Esophagus mucosa (tissue), 1 donor: ENCODE results near the gene ARHGAP24. TPM values are rescaled to one million over a fixed set of nuclear protein-coding genes. Genes with fewer than 3 reads are reported as not detected.
A peak's percentile ranks its signal among the peaks of the same experiment; 100 is the strongest.
"Not testable (repeated sequence)": the region's sequence is repeated elsewhere in the genome, so short reads cannot be mapped to it uniquely, and the experiment has no call there.

ENCODE experiments used
- ATAC-seq: fragments of 200-7000 bp; cut with Tn5 transposase; one replicate; pipeline ENCODE4 v1.9.1; 2020
- total RNA-seq: library from RNA; stranded (reverse); gene quantifications from one replicate; pipeline ENCODE4 v1.2.4, GENCODE V29; 2023
- donor health status: DM: yes; HTN: yes; CAD: no.

Gene ARHGAP24
- total RNA-seq, 1 donor from 2014 or later, result 6.1 TPM

DNA sequence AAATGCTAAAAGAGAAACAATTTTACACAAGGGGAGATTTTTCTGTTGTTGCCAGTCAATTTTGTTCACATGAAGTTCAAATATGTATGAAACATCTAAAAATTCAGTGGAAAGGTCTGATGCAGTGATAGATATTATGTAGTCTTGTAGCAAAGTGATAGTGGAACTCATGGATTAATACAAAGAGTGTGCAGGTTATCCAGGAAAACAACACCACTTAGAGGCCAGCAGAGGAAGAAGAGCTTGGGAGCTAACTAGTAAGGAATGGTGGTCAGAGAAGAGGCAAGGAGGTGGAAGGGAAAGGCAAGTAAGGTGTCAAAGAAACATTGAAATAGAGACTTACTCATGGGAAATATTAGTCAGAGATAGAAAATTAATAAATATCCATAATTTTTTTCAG lies 489.3 kb downstream of the ARHGAP24 start:
- ATAC-seq, result no peak

DNA sequence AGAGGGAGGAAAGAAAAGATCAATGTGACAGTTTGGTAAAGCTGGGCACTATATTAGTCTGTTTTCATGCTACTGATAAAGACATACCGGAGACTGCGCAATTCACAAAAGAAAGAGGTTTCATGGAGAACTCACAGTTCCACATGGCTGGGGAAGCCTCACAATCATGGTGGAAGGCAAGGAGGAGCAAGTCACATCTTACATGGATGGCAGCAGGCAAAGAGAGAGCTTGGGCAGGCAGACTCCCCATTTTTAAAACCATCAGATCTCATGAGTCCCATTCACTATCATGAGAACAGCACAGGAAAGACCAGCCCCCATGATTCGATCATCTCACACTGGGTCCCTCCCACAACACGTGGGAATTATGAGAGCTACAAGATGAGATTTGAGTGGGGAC lies 490.1 kb downstream of the ARHGAP24 start:
- not testable (repeated sequence) for ATAC-seq

DNA sequence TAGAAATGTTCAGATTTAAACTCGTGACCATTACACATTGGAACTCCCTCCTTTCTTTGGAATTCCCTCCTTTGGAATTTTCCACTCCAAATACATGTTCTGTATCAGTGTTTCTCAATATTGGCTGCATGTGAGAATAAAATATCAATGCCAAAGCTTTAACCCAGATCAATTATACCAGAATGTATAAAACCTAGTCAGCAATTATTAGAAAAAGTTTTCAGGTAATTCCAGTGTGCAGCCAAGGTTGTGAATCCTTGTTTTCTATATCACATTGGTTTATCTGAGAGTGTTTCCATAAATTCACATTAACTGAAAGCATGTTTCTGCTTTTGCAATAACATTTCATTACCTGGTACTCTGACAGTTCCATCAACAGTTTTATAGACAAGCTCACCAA lies 490.6 kb downstream of the ARHGAP24 start:
- no peak for ATAC-seq

DNA sequence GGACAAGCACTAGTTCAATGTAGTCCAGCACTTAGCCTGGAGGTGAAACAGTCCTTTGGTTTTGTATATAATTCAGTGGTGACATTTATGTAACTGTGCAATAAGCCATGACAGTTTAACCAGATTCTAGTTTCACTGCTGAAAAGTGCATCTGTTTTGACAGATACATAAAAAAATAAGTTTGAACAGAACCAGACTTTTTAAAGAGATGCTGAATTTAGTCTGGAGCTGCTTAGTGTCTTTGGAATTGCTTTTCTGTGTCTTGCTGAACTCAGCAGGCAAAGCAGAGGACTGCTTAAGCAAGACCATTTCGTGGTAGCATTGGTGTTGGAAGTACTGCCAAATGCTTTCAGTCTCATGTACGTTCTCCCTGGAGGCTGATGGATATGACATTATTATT lies 491.4 kb downstream of the ARHGAP24 start:
- no peak for ATAC-seq

DNA sequence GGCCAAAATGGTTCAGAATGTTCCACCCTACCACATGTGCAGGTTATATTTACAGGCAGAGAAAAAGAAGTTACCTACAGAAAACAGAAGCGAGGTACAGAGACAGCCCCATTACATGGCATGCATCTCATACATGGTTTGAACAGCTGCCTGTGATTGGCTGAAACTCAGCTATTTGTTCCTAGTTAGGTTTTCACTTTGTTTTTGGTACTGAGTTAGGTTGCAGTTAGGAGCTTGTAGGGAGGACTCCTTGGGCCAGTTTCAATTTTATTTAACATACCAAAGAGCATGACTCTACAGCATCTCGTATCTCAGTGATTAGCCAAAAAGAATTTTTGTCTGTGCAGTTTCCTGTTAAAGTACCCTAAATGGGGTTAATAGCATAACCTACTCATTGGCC lies 492.9 kb downstream of the ARHGAP24 start:
- no peak for ATAC-seq

DNA sequence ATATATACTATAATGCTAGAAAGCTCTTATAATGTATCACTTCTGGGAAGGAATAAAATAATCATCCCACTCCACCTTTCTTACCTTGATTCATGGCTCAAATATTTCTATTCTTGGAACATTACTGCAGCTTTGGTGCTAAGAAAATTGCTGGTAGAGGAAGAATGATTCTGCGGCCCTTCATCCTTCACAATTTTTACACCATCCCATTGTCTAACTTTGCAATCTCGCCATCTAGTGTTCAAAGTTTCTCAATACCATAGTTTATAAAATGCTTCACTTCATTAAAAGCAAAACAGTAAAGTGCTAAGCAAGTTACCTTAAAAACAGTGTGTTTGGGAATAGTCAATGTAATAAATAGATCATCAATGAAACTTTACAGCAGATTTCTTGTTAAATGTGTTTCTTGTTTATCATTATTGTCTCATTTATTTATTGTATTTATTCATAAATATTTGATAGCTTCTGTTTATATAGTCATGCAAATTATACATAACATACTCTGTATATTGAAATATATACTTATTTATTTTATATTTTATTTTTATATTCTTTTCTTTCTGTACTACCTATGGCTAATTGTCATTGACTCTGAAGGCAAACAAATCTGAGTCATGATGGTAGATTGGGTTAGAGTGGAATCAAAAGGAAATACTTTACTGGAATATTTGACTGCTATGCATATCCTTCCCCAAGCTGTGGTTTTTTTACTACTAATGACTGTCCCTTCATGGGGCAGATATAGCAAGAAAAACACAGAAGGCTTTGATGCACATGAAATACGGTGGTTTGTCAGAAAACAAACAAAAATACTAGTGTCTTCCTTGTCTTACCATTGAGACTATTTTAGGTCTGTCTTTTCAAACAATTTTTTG lies 494.2 kb downstream of the ARHGAP24 start:
- ATAC-seq, result no peak

DNA sequence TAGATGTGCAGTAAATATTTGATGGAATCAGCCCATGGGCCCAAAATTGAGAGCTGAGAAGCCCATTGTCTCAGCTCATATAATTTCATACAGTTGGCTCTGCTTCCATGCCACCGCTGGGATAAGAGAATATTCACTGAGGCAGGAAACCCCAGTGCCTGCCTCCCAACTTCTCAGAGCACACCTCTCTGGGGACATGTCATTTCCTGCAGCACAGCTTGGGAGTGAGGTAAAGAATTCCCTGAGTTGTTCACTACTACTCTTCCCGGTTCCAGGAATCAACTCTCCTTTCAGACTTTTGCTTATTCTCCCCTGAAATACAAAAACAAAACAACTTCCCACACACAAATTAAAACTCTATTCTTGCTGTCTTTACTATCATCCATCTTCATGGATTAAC lies 495.6 kb downstream of the ARHGAP24 start:
- no peak for ATAC-seq

DNA sequence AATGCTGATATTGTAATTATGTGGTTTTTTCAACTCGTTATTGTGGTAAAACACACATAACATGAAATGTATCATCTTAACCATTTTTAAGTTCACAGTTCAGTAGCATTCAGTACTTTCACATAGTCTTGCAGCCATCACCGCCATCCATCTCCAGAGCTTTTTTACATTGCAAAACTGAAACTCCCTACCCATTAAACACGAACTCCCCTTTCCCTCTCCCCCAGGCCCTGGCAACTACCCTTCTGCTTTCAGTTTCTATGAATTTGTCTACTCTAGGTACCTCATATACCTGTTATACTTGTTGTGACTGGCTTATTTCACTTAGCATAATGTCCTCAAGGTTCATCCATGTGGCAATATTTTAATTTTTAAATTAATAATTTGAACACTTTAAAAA lies 504.3 kb downstream of the ARHGAP24 start:
- ATAC-seq, result no peak

DNA sequence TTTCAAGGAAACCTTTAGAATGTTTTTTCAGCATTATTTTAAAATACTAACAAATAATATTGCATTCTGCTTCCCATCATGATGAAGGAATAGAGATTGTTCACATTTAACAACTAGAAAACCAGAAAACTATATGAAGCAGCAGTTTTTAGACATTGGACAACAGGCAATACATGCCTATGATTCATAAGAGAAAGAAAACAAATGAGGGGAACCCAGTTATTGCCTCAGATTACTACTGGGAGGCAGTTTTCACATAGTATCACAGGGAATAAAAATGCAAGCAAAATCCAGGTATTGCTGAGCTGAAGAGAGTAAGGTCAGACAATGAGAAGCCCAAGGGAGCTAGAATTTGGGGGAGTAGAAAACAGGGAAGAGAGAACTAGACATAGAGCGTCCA lies 511.3 kb downstream of the ARHGAP24 start:
- no peak for ATAC-seq

DNA sequence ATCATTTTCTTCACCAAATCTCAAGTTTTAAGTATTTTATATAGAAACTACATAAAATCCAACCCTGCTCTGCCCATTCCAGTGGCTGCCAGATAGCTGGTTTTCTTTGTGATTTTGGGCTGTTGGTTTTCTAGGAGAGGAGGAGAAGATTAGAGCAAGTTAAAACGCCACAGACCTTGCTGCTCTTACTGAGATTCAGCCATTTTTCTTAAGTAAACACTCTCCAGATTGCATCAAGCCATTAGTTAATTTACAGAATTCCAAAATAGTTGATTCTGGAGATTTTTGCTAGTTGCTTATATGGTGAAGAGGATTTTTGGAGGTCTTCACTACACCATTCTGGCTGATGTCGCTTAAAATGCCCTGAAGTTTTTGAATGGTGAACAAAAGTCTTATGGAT lies 518.7 kb downstream of the ARHGAP24 start:
- no peak for ATAC-seq

DNA sequence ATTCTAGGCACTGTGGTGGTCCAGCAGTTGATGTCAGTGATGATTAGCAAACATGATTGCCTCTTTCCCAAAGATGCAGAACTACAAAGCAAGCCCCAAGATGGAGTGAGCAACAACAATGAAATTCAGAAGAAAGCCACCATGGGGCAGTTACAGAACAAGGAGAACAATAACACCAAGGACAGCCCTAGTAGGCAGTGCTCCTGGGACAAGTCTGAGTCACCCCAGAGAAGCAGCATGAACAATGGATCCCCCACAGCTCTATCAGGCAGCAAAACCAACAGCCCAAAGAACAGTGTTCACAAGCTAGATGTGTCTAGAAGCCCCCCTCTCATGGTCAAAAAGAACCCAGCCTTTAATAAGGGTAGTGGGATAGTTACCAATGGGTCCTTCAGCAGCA lies 519.6 kb downstream of the ARHGAP24 start:
- no peak for ATAC-seq

DNA sequence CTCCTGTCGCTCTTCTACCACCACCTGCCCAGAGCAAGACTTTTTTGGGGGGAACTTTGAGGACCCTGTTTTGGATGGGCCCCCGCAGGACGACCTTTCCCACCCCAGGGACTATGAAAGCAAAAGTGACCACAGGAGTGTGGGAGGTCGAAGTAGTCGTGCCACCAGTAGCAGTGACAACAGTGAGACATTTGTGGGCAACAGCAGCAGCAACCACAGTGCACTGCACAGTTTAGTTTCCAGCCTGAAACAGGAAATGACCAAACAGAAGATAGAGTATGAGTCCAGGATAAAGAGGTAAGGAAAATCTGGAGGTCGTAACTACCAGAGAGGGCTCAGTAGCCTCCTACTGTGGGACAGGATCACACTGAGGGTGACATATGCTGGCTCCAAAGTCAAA lies 520.4 kb downstream of the ARHGAP24 start:
- ATAC-seq, result no peak

DNA sequence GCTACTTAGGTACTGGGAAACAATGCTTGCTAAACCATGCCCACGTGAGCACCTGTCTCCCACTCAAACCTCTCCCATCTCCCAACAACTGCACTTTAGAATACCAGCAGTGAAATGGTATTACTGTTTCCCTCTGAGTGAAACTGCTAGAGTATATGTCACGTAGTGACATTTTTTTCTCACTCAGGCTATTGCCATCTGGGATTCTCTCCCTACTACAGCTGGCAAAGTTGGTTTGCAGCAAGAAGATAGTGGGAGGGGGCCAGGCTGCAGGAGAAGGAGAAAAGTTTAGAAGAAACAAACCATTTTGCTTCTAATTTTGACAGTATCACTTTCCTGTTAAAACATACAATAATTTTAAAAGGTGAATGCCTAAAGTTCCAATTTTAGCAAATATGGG lies 526.6 kb downstream of the ARHGAP24 start:
- no peak for ATAC-seq

DNA sequence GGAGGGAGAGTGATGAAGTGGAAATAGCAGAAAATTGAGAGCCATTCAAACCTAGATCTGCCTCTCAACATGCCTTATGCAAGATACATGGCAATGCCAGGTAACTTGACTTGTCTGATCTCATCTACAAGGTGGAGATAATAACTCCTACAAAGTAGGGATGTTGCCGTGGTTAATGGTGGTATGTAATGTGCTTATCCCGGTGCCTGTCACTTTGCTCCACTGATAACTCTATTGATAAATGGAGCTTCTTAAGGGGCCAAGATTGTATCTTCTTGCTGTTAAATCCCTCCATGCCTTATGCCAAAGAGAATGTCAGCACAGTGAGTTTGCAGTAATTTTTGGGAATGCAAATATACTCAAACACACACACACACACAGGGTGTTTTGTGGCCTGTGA lies 529.1 kb downstream of the ARHGAP24 start:
- ATAC-seq, result no peak

DNA sequence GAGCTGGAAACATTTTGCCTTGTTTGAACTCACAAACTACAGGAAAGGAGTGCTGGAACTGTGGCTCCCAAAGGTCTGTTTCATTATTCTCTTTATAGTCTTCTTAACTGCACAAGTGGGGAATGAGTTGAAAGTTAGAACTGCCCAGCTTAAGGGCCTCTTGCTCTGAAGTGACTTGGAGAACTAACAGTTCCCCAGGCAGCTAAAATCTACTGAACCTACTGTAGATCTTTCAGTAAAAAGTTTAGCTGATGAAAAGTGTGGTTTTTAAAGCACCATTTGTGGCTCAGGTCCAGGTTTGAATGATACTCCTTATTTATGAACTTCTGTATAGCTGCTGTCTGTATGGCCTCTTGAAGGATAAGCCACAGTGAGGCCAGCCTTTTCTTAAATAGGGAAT lies 531.1 kb downstream of the ARHGAP24 start:
- ATAC-seq, result no peak

DNA sequence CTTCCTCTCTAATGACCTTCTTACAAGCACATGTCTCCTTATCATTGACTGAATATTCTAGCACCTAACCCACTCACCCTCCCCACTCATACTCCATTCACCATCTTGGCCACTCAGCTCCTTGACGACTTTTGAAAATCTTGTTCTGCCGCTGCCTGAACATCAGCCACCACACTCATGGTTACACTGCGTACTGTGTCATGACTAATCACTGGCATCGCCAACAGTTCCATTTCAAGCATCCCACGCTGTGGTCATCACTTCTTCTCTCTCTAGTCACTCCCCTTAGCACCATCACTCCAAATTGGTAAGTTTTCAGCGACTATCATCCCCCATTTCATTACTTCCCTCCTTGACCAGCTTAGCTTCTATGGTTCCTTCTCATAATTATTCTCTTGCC lies 532.1 kb downstream of the ARHGAP24 start:
- ATAC-seq, result no peak

DNA sequence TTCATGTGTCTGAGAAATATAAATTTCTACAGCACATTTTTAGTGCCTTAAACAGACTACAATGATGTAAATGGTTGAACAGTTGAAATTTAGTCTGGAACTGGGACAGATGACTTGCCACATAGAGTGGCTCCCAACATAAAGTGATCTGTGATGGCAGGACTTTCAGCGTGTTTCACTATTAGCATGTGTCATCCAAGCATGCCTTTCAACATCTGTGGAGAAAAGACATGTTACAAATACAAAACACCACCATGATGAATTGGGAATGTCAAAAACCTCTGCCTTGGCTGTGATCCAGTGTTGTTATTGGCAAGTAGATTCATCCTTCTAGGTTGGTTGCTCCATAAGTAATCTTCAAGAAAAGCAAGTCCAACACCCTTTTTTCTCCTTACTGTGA lies 536.2 kb downstream of the ARHGAP24 start:
- peak; percentile 55 for ATAC-seq

DNA sequence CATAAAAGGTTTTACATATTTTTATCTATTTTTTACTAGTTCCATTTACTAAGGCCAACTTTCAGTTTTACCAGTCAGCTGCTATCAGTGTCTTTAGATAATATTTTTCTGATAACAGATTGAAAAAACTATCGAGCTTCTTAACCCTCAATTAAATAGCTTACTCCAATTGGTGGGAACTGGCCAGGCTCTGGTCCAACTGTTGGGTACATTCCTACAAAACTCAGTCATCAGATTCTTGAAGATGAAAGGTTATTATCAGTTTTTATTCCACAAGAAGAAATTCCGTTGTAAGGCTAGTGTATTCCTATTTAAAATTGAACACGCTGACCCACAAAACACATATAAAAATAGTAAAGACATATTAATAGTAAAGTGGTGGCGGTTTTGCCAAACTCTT lies 538.7 kb downstream of the ARHGAP24 start:
- no peak for ATAC-seq

DNA sequence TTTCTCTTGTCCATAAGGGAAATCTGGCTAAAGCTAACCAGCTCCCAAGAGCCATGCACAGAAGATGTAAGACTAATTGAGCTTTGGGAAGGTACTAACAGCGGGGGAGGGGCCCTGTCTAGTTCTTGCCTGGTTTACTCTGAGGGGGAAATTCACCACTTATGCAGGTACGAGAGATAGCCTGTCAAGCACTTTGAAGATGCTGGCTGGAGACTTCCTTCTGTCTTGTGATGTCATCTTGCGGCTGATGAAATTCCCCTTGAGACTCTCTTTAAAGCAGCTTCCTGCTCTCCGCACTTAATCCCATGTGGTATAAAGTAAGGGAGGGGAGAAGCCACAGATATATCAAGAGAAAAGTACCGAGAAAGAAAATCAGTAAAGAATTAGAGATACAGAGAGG lies 539.6 kb downstream of the ARHGAP24 start:
- no peak for ATAC-seq

DNA sequence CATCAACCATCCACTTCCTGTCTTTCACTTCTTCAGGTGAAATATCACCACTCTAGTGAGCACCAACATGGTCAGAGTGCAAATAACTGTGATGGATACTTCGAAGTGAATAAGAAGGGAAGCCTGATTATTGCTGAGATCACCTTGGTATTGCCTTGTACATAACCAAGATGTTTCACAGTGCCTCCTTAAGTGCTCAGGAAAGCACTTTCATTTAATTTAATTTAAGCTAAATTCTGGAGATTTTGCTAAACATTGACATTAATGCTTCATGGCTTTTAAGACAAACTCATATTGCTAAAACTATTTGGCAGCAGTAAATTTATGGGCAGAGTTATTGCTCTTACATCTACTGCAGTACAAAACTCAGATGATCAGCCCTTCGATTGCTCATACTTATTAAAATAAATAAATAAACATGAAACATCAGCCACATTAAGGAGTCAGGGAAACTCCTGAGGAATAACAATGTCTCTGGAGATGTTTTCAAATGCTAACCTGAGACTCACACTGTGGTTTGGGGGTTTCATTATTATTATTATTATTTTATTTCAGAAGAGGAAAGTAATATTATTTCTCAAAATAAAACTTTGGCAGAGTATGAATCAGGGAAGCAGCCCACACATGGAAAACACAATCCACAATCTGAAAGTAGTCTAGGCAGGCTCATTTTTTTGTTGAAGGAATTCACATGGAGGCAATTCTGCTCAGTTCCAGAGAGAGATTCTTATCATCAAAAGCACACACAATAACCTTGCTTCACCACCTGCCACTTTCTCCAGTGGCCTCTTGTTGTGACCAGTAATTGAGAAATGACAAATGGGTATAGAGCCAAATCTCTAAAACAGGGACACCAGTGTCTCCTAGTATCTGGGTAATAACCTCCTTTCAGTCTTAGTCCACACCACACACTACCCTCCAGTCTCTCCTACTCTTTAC lies 540.7 kb downstream of the ARHGAP24 start:
- no peak for ATAC-seq

DNA sequence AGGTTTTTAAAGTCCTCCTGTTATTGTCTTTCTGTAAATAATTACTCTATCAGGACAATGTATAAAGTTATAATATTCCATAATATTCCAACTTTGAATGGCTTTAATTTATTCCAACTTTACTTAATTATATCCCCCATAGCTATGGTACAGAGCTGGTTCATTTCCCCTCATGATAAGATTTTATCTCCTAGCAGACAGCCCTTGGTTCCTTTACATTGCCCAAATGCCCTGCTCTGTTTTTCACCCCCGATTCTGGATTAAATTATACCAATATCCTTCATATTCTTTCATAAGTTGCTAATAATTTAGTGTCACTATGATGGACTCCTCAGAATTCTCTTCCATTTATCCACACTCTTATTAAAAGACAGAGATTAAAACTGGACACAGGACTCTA lies 544.4 kb downstream of the ARHGAP24 start:
- no peak for ATAC-seq

DNA sequence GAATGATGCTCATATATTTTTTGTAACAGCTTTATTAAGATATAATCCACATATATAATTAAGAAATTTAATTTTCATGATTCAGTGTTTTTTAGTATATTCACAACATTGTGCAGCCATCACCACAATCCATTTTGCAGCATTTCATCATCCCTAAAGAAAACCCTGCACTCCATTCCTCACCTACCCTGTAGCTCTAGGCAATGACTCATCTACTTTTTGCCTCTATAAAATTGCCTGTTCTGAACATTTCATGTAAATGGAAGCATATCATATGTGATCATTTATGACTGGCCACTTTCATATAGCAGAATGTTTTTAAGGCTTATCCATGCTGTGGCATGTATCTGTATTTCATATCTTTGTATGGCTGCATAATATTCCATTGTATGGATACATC lies 545.0 kb downstream of the ARHGAP24 start:
- ATAC-seq, result no peak

DNA sequence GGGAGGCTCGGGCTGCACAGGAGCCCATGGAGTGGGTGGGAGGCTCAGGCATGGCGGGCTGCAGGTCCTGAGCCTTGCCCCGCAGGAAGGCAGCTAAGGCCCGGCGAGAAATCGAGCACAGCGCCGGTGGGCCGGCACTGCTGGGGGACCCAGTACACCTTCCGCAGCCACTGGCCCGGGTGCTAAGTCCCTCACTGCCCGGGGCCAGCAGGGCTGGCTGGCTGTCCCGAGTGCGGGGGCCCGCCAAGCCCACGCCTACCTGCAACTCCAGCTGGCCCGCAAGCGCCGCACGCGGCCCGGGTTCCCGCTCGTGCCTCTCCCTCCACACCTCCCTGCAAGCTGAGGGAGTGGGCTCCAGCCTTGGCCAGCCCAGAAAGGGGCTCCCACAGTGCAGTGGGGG lies 546.7 kb downstream of the ARHGAP24 start:
- not testable (repeated sequence) for ATAC-seq

DNA sequence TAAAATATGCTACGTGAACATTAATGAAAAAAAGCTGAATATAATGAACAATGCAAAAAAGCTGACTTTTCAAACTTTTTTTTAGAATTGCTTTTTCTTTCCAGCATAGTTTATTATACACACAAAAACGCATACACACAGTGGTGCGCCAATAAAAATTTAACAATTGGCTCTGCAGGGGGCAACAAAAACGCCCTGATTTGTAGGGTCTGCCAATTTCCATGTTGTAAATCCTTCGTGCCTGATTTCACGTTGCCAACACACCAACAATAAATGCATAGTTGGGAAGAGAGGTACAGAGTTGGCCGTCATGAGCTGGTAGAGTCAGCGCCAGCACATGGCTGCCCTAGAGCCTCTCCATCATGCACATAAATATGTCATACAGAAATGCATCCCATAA lies 551.8 kb downstream of the ARHGAP24 start:
- no peak for ATAC-seq
